Stimulated activated naive CD4-positive, alpha-beta T cell (primary cell): ENCODE measurements around the gene LOXL1.

Experiments used
- DNase-seq, 6 experiments: peaks; one replicate each; lab custom pipeline; 2025; lab: John Stamatoyannopoulos, UW

Gene LOXL1

GRCh38 chr15:73899197-73900094 lies 26.8 kb upstream of the LOXL1 start:
- no peak for DNase-seq

GRCh38 chr15:73900095-73900712 lies 26.1 kb upstream of the LOXL1 start:
- no peak for DNase-seq

- DNase-seq: no peak
Measured at GRCh38 chr15:73901126-73901810, 25.0 kb upstream of the LOXL1 start.

GRCh38 chr15:73902121-73903020 lies 23.9 kb upstream of the LOXL1 start:
- no peak for DNase-seq

- DNase-seq: no peak
Measured at GRCh38 chr15:73904026-73904815, 22.0 kb upstream of the LOXL1 start.

GRCh38 chr15:73905225-73905827 lies 20.9 kb upstream of the LOXL1 start:
- DNase-seq: no peak

- no peak for DNase-seq
Measured at GRCh38 chr15:73906346-73907034, 19.8 kb upstream of the LOXL1 start.

- no peak for DNase-seq
Measured at GRCh38 chr15:73907035-73907408, 19.2 kb upstream of the LOXL1 start.

- peak; percentile 13 to 52 (median 43) for DNase-seq
Measured at GRCh38 chr15:73908030-73908821, 18.0 kb upstream of the LOXL1 start.

- DNase-seq: no peak
Measured at GRCh38 chr15:73908822-73909122, 17.5 kb upstream of the LOXL1 start.

GRCh38 chr15:73909651-73910050 lies 16.6 kb upstream of the LOXL1 start:
- no peak for DNase-seq

GRCh38 chr15:73910522-73911303 lies 15.5 kb upstream of the LOXL1 start:
- DNase-seq: no peak

GRCh38 chr15:73912030-73912596 lies 14.1 kb upstream of the LOXL1 start:
- DNase-seq: no peak

- DNase-seq: no peak
Measured at GRCh38 chr15:73914145-73914544, 12.1 kb upstream of the LOXL1 start.

GRCh38 chr15:73915082-73915481 lies 11.2 kb upstream of the LOXL1 start:
- no peak for DNase-seq

GRCh38 chr15:73918784-73919183 lies 7.5 kb upstream of the LOXL1 start:
- DNase-seq: no peak

GRCh38 chr15:73919706-73920105 lies 6.6 kb upstream of the LOXL1 start:
- no peak for DNase-seq

- DNase-seq: no peak
Measured at GRCh38 chr15:73921254-73921925, 4.9 kb upstream of the LOXL1 start.
